WTC11 (cell line): Measurements from ENCODE around the gene SMIM10. TPM values are rescaled to one million over a fixed set of nuclear protein-coding genes. Genes with fewer than 3 reads are reported as not detected.
A peak's percentile ranks its signal among the peaks of the same experiment; 100 is the strongest.

ENCODE experiments used
- ATAC-seq: fragments of 200-7000 bp; cut with Tn5 transposase; 2 replicates; pipeline ENCODE4 v1.10.0; 2021; ENCODE audit warnings: mild to moderate bottlenecking, moderate library complexity
- CTCF ChIA-PET: fragments of 300-600 bp; sonication (Branson Sonifier 250); formaldehyde crosslinking; loops from one replicate; lab custom pipeline; 2021; ENCODE audit warnings: antibody characterized with exemption; lab: Charles Lee
- POLR2A ChIA-PET: fragments of 350-600 bp; sonication (Branson Sonifier 250); formaldehyde crosslinking; loops from one replicate; lab custom pipeline; 2021; ENCODE audit warnings: antibody characterized with exemption; lab: Charles Lee
- DNase-seq: peaks from one replicate; pipeline ENCODE4 v3.0.0; 2021; ENCODE audit warnings: low spot score
- H3K27ac Mint-ChIP-seq: 2 replicates; pipeline ENCODE4 v1.8.0; 2021; ENCODE audit warnings: mixed read lengths
- H3K27me3 Mint-ChIP-seq: 2 replicates; pipeline ENCODE4 v1.8.0; 2021; ENCODE audit warnings: low read depth, mild to moderate bottlenecking, moderate library complexity, mixed read lengths
- H3K36me3 Mint-ChIP-seq: 2 replicates; pipeline ENCODE4 v1.8.0; 2021; ENCODE audit warnings: mixed read lengths
- H3K4me1 Mint-ChIP-seq: 2 replicates; pipeline ENCODE4 v1.8.0; 2022; ENCODE audit warnings: mixed read lengths
- H3K4me3 Mint-ChIP-seq: 2 replicates; pipeline ENCODE4 v1.8.0; 2021; ENCODE audit warnings: mild to moderate bottlenecking, moderate library complexity, mixed read lengths
- H3K9me3 Mint-ChIP-seq: 2 replicates; pipeline ENCODE4 v1.8.0; 2021; ENCODE audit warnings: mixed read lengths
- CREB1 ChIP-seq: sonication (generic); formaldehyde crosslinking; IDR thresholded peaks from 2 replicates; pipeline ENCODE4 v1.8.0; 2023; ENCODE audit warnings: mild to moderate bottlenecking, missing genetic modification reagents
- CREM ChIP-seq: sonication (generic); formaldehyde crosslinking; IDR thresholded peaks from 2 replicates; pipeline ENCODE4 v1.8.1; 2022; ENCODE audit warnings: mild to moderate bottlenecking, missing genetic modification reagents, moderate library complexity
- EMX1 ChIP-seq: fragments of 250-450 bp; sonication (Bioruptor Pico); IDR thresholded peaks from 2 replicates; pipeline ENCODE4 v1.8.0; 2021; ENCODE audit warnings: mild to moderate bottlenecking
- IRF2 ChIP-seq: sonication (generic); formaldehyde crosslinking; IDR thresholded peaks from 2 replicates; pipeline ENCODE4 v1.8.0; 2022; ENCODE audit warnings: low read depth, missing genetic modification reagents, borderline replicate concordance
- MAX ChIP-seq: sonication (generic); formaldehyde crosslinking; IDR thresholded peaks from 2 replicates; pipeline ENCODE4 v1.8.0; 2022; ENCODE audit warnings: mild to moderate bottlenecking, missing genetic modification reagents
- MXD4 ChIP-seq: fragments of 250-450 bp; sonication (Bioruptor Pico); IDR thresholded peaks from 2 replicates; pipeline ENCODE4 v1.8.0; 2021; ENCODE audit warnings: mild to moderate bottlenecking, moderate library complexity, borderline replicate concordance
- NFYB ChIP-seq: sonication (generic); formaldehyde crosslinking; conservative IDR thresholded peaks from 2 replicates; pipeline ENCODE4 v1.8.0; 2022; ENCODE audit warnings: low read depth, missing genetic modification reagents
- NR2C2 ChIP-seq: sonication (generic); formaldehyde crosslinking; IDR thresholded peaks from 2 replicates; pipeline ENCODE4 v1.8.0; 2022; ENCODE audit warnings: mild to moderate bottlenecking, missing genetic modification reagents
- RELA ChIP-seq: sonication (generic); formaldehyde crosslinking; IDR thresholded peaks from 2 replicates; pipeline ENCODE4 v1.8.1; 2022; ENCODE audit warnings: missing genetic modification reagents, mild to moderate bottlenecking, borderline replicate concordance
- SP1 ChIP-seq: sonication (generic); formaldehyde crosslinking; conservative IDR thresholded peaks from 2 replicates; pipeline ENCODE4 v1.8.1; 2022; ENCODE audit warnings: missing genetic modification reagents
- TEAD1 ChIP-seq: sonication (generic); formaldehyde crosslinking; IDR thresholded peaks from 2 replicates; pipeline ENCODE4 v1.8.0; 2022; ENCODE audit warnings: mild to moderate bottlenecking, missing genetic modification reagents
- TP53 ChIP-seq: sonication (generic); formaldehyde crosslinking; IDR thresholded peaks from 2 replicates; pipeline ENCODE4 v1.8.1; 2023; ENCODE audit warnings: mild to moderate bottlenecking, missing genetic modification reagents
- USF1 ChIP-seq: sonication (generic); formaldehyde crosslinking; IDR thresholded peaks from 2 replicates; pipeline ENCODE4 v1.8.0; 2022; ENCODE audit warnings: mild to moderate bottlenecking, missing genetic modification reagents
- ZMAT4 ChIP-seq: fragments of 250-450 bp; sonication (Bioruptor Pico); IDR thresholded peaks from 2 replicates; pipeline ENCODE4 v1.9.0; 2021; ENCODE audit warnings: mild to moderate bottlenecking
- ZNF219 ChIP-seq: sonication (generic); formaldehyde crosslinking; IDR thresholded peaks from 2 replicates; pipeline ENCODE4 v1.8.0; 2023; ENCODE audit warnings: missing genetic modification reagents, mild to moderate bottlenecking, borderline replicate concordance
- ZNF232 ChIP-seq: sonication (generic); formaldehyde crosslinking; IDR thresholded peaks from 2 replicates; pipeline ENCODE4 v1.8.0; 2022; ENCODE audit warnings: mild to moderate bottlenecking, missing genetic modification reagents
- ZNF671 ChIP-seq: fragments of 250-450 bp; sonication (Bioruptor Pico); IDR thresholded peaks from 2 replicates; pipeline ENCODE4 v1.8.0; 2021; ENCODE audit warnings: mild to moderate bottlenecking
- total RNA-seq: library from RNA; stranded (reverse); gene quantifications from 3 replicates; pipeline ENCODE4 v1.2.3, GENCODE V29; 2021
- TF ChIP-seq, protein P1 (sequence below): fragments of 200-600 bp; IDR thresholded peaks from 2 replicates; pipeline ENCODE4 v1.8.0; 2022; ENCODE audit warnings: antibody characterized with exemption
- TF ChIP-seq, protein P2 (sequence below): sonication (generic); formaldehyde crosslinking; IDR thresholded peaks from 2 replicates; pipeline ENCODE4 v1.8.0; 2022; ENCODE audit warnings: missing genetic modification reagents
- TF ChIP-seq, protein P3 (sequence below): sonication (generic); formaldehyde crosslinking; IDR thresholded peaks from 2 replicates; pipeline ENCODE4 v1.8.1; 2023; ENCODE audit warnings: mild to moderate bottlenecking, missing genetic modification reagents, moderate library complexity

The SMIM10 gene
- total RNA-seq, 1 experiment from 2014 or later, result 1.3 TPM

GRCh38 chrX:135000516-135000915, 9.7 kb downstream of the SMIM10 start:
- ATAC-seq (no peak), DNase-seq (no peak)
- Mint-ChIP-seq H3K27me3 (no peaks in the 10 kb centered on the region), H3K27ac (no peak overlapping the region), H3K4me3 (no peak overlapping the region), H3K4me1 (peaks cover 15% of the 10 kb centered on the region), H3K9me3 (no peaks in the 10 kb centered on the region), H3K36me3 (no peaks in the 10 kb centered on the region)
- ChIA-PET POLR2A (no interaction called here), CTCF (interaction anchor here (0.6 kb wide), 2 partner anchors 9 to 156 kb away, joined by 3 to 5 read pairs; partner anchors contain the start of gene SMIM10)
- TF ChIP-seq USF1 (CRISPR knock-in tag) (no peak), TP53 (CRISPR knock-in tag) (no peak)
- TF ChIP-seq, protein P1, sequence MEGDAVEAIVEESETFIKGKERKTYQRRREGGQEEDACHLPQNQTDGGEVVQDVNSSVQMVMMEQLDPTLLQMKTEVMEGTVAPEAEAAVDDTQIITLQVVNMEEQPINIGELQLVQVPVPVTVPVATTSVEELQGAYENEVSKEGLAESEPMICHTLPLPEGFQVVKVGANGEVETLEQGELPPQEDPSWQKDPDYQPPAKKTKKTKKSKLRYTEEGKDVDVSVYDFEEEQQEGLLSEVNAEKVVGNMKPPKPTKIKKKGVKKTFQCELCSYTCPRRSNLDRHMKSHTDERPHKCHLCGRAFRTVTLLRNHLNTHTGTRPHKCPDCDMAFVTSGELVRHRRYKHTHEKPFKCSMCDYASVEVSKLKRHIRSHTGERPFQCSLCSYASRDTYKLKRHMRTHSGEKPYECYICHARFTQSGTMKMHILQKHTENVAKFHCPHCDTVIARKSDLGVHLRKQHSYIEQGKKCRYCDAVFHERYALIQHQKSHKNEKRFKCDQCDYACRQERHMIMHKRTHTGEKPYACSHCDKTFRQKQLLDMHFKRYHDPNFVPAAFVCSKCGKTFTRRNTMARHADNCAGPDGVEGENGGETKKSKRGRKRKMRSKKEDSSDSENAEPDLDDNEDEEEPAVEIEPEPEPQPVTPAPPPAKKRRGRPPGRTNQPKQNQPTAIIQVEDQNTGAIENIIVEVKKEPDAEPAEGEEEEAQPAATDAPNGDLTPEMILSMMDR, result no peak

DNA sequence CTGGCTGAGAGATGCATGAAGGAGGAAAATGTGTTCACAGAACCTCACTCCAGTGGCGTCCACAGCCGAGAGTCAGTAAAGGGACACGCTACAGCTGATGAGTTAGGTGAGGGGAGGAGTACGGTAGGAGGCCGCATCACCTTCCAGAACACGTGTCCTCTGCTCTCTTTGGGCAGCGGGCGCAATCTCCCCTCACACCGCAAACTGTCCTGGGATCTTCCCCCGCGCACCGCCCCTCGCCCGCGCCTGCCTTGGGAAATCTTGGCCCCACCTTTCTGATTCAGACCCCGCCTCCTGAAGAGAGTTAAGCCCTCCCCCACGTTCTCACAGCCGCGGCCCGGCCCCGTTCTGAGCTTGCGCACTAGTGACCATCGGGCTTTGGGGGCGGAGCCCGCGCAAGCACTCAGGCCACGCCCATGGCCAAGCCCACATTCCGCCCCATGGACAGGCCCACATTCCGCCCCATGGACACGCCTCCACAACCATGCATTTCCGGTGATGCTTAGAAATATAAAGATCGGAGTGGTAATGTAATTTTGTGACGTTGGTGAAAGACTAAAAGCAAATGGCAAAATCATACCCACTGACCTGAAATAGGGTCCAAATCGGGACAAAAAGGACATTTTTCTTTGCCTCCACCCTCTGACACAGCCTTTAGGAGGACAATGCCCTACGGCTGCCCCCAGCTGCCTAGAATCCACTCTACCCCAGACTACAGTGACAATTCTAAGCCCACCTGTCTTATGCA, 13.3 kb downstream of the SMIM10 start:
- peaks cover 12% of the 10 kb centered on the region for H3K4me1 Mint-ChIP-seq
- ATAC-seq (peak; percentile 95), DNase-seq (peak; percentile 88)
- CTCF ChIA-PET, result interaction anchor here (0.7 to 1.4 kb wide), 4 partner anchors 18 to 240 kb away, joined by 3 read pairs; partner anchors contain the start of genes RTL8A and RTL8B
- no peaks in the 10 kb centered on the region for H3K27me3 Mint-ChIP-seq
- TF ChIP-seq RELA (no peak), IRF2 (CRISPR knock-in tag) (no peak), CREB1 (CRISPR knock-in tag) (no peak), SP1 (CRISPR knock-in tag) (peak; percentile 62; the same call in 1 of the 2 replicates), MAX (peak; percentile 73), TEAD1 (peak; percentile 29; the same call in 1 of the 2 replicates), USF1 (CRISPR knock-in tag) (peak; percentile 65; the same call in 1 of the 2 replicates)
- TF ChIP-seq, protein P2, sequence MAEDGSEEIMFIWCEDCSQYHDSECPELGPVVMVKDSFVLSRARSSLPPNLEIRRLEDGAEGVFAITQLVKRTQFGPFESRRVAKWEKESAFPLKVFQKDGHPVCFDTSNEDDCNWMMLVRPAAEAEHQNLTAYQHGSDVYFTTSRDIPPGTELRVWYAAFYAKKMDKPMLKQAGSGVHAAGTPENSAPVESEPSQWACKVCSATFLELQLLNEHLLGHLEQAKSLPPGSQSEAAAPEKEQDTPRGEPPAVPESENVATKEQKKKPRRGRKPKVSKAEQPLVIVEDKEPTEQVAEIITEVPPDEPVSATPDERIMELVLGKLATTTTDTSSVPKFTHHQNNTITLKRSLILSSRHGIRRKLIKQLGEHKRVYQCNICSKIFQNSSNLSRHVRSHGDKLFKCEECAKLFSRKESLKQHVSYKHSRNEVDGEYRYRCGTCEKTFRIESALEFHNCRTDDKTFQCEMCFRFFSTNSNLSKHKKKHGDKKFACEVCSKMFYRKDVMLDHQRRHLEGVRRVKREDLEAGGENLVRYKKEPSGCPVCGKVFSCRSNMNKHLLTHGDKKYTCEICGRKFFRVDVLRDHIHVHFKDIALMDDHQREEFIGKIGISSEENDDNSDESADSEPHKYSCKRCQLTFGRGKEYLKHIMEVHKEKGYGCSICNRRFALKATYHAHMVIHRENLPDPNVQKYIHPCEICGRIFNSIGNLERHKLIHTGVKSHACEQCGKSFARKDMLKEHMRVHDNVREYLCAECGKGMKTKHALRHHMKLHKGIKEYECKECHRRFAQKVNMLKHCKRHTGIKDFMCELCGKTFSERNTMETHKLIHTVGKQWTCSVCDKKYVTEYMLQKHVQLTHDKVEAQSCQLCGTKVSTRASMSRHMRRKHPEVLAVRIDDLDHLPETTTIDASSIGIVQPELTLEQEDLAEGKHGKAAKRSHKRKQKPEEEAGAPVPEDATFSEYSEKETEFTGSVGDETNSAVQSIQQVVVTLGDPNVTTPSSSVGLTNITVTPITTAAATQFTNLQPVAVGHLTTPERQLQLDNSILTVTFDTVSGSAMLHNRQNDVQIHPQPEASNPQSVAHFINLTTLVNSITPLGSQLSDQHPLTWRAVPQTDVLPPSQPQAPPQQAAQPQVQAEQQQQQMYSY, result no peak
- TF ChIP-seq, protein P3, sequence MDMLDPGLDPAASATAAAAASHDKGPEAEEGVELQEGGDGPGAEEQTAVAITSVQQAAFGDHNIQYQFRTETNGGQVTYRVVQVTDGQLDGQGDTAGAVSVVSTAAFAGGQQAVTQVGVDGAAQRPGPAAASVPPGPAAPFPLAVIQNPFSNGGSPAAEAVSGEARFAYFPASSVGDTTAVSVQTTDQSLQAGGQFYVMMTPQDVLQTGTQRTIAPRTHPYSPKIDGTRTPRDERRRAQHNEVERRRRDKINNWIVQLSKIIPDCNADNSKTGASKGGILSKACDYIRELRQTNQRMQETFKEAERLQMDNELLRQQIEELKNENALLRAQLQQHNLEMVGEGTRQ (CRISPR knock-in tag), result peak; percentile 74
- POLR2A ChIA-PET, result interaction anchor here (0.6 to 1.2 kb wide), 3 partner anchors 18 to 123 kb away, joined by 3 to 5 read pairs (median 3); partner anchors contain the start of gene RTL8B
- no peaks in the 10 kb centered on the region for H3K9me3 Mint-ChIP-seq
- peak overlapping the region; percentile 71 for H3K4me3 Mint-ChIP-seq
- no peaks in the 10 kb centered on the region for H3K36me3 Mint-ChIP-seq
- peak overlapping the region; percentile 93 for H3K27ac Mint-ChIP-seq

DNA sequence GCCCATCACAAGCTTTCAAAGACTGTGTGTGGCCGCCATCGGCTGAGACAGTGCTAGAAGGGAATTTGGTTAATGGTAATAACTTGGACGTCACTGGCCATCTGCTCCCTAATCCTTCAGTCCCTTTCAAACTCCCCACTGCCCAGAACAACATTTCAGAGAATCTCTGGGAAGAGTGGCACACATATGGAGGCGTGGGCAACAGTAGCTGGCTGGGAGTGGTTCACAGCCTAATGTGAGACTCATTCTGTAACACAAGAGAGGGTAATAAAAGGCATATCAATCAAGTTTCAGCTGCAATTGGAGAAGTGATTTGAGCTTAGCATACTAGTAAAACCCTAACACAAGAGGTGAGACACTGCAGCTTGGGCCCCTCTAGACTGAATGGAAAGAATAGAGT, 15.4 kb downstream of the SMIM10 start:
- no peaks in the 10 kb centered on the region for H3K36me3 Mint-ChIP-seq
- DNase-seq (no peak), ATAC-seq (no peak)
- H3K27me3 Mint-ChIP-seq, result no peaks in the 10 kb centered on the region
- H3K9me3 Mint-ChIP-seq, result no peaks in the 10 kb centered on the region
- ChIA-PET POLR2A (no interaction called here), CTCF (no interaction called here)
- no peak for TF ChIP-seq NR2C2 (CRISPR knock-in tag)
- no peak for TF ChIP-seq CREB1 (CRISPR knock-in tag)
- no peak for TF ChIP-seq MXD4
- TF ChIP-seq, protein P3 (CRISPR knock-in tag), result no peak
- TF ChIP-seq ZNF219, result no peak
- no peak for TF ChIP-seq ZMAT4 (CRISPR knock-in tag)
- TF ChIP-seq ZNF671 (CRISPR knock-in tag), result no peak
- no peak for TF ChIP-seq ZNF232 (CRISPR knock-in tag)
- TF ChIP-seq CREM (CRISPR knock-in tag), result no peak
- no peak for TF ChIP-seq EMX1 (CRISPR knock-in tag)
- no peak for TF ChIP-seq NFYB (CRISPR knock-in tag)
- H3K4me1 Mint-ChIP-seq, result peaks cover 32% of the 10 kb centered on the region
- H3K27ac Mint-ChIP-seq, result no peak overlapping the region
- no peak overlapping the region for H3K4me3 Mint-ChIP-seq
